ENCODE data around the gene S100A14.

DNA sequence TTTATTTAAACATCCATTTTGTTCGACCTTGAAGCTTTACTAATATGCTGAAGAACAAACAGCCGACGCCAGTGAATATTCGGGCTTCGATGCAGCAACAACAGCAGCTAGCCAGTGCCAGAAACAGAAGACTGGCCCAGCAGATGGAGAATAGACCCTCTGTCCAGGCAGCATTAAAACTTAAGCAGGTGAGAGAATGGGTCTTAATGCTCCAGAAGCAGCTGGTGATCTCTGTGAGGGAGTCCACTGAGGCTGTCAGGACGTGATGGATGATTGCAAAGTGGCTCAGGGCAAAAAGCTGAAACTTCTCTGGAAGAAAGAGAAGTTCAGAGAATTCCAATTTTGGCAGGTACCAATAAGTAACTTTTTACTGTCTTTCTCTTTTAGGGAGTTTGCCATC is 22.1 kb upstream of the S100A14 start:
- TF ChIP-seq, protein P1, sequence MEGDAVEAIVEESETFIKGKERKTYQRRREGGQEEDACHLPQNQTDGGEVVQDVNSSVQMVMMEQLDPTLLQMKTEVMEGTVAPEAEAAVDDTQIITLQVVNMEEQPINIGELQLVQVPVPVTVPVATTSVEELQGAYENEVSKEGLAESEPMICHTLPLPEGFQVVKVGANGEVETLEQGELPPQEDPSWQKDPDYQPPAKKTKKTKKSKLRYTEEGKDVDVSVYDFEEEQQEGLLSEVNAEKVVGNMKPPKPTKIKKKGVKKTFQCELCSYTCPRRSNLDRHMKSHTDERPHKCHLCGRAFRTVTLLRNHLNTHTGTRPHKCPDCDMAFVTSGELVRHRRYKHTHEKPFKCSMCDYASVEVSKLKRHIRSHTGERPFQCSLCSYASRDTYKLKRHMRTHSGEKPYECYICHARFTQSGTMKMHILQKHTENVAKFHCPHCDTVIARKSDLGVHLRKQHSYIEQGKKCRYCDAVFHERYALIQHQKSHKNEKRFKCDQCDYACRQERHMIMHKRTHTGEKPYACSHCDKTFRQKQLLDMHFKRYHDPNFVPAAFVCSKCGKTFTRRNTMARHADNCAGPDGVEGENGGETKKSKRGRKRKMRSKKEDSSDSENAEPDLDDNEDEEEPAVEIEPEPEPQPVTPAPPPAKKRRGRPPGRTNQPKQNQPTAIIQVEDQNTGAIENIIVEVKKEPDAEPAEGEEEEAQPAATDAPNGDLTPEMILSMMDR (conservative IDR thresholded peaks at IDR 0.05; ENCODE audit: low read depth, low read length): no peak
- TF ChIP-seq RFX5 (IDR thresholded peaks at IDR 0.05; ENCODE audit: low read depth, low read length) (no peak), USF2 (IDR thresholded peaks at IDR 0.05; ENCODE audit: low read depth, low read length) (no peak), RAD21 (IDR thresholded peaks at IDR 0.05; ENCODE audit: low read length) (no peak), POLR2A (IDR thresholded peaks at IDR 0.05; ENCODE audit: low read depth, low read length) (no peak), BHLHE40 (IDR thresholded peaks at IDR 0.05; ENCODE audit: low read depth, low read length) (no peak)
